GM19463 (cell line): ENCODE data around the gene SFMBT2.

Source experiments
- ATAC-seq: cut with Tn5 transposase; IDR thresholded peaks from one replicate; pipeline ENCODE4 v1.9.1; 2021; ENCODE audit warnings: mild to moderate bottlenecking, moderate library complexity; ENCODE audit not compliant: unreplicated experiment

SFMBT2 gene

DNA sequence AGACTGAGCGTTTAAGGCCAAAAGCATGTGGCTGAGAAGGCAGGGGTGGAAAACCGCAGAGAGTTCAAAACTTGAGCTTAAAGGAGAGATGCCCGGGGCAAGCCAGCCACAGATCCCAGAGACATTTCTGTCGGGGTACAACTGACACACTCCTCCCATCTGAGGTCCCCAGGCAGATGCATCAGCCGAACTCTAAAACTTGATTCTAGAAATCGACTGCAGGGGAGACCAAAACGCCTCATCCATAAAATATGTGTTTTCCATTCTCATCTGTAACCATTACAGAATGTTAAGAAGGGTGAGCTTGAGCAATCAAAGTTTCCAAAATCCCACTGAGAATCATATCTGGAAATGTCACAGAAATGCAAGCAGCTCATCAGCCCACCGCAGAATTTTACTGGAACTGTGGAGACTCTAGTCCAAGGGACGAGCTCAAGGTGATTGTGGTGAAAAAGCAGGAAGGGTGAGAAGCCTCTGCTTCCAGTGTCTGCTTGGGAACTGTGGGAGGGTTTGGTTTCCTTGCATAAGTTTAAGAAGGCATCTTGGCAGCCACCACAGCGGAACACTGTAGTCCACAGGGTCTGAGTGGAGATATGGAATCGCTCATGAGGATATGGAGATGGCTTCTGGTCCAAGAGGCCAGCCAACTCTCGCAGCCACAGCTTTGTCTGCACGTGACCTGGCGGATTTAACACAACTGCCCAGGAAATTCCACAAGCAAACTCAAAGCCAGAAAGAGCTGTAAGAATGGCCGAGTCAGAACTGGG, 249.2 kb downstream of the SFMBT2 start:
- ATAC-seq: no peak

DNA sequence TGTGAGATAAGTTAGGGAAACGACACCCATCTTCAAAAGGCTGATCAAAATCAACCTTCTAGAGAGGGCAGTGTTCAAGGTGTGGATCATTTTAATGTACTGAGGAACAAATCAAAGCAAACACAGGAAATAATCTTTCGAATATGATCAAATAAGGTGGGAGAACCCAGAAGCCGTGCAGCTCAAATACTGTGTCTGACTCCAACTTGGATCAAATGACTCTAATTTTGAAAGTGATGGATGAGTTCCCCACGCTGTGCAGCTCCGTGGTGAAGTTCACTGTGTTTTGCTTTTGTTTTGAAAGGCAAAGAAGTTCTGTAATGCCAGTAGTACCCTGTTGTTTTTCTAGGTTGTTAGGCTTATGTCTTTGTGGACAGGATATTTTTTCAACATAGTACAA, 250.9 kb downstream of the SFMBT2 start:
- ATAC-seq: no peak

DNA sequence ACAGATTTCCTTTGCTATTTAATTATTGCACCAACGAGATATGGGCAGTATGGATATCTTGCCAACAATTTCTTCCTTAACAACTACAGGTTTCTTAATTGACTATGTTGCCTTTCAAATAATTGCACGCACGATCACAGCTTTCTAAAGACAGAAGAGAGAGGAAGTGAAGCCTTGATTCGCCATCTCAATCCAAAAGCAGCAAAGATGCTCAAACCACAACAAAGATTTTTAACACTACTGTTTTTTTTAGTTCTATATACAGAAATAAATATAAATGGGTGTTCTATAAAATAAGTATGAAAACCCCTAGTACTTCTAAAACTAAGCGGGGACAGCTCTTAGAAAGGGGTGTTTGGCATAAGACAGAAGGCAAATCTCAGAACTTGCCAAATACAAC, 251.3 kb downstream of the SFMBT2 start:
- ATAC-seq: no peak

DNA sequence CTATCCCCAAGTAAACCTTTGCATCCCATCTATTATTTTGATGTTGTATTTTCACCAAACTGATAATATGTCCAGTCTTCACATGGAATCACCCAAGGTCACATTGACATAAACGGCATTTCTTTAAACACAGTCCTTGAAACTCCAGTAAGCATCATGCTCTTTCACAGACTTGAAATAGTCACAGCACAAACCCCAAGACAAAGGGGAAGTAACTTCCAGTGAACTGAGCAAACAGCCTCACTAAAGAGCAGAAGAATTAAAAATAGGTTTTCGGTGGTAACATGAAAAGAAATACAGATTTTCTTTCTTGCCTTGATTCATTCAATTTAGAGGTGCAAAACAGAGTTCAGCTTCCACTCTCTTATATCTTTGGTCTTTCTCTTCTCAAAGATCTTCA, 253.7 kb downstream of the SFMBT2 start:
- no peak for ATAC-seq

DNA sequence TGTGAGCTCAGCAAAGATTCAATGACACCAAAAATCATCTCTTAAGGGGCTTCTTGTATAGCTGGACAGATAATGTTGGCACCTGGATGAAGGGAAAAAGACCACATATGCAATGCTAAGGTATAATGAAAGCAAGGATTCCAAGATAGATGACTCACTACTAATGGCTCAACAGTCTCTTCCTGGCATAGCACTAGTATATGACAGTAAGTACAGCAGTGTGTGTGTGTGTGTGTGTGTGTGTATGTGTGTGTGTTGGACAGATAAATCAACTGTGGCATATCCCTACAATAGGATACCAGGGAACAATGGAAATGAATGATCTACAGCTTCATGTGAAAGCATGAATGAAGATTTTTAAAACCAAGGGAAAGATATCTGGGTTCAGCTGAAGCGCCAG, 257.1 kb downstream of the SFMBT2 start:
- no peak for ATAC-seq

DNA sequence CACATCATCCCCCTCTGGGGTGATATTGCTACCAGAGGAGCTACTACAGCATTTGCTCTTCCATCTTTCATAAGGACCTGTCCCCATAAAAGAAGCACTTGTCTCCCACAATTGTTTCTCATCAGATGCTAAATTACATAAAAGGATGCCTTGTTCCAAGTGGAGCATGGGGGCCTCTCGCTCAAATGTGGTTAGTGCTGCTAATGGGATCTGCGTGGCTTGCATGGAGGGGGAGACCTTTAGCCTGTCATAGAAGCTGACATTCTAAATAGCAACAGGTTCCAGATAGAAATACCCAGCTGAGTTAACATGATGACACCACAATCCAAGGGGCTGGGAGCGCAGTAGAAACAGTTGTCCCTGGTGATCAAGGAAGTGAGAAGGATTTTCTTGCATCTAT, 257.9 kb downstream of the SFMBT2 start:
- no peak for ATAC-seq

DNA sequence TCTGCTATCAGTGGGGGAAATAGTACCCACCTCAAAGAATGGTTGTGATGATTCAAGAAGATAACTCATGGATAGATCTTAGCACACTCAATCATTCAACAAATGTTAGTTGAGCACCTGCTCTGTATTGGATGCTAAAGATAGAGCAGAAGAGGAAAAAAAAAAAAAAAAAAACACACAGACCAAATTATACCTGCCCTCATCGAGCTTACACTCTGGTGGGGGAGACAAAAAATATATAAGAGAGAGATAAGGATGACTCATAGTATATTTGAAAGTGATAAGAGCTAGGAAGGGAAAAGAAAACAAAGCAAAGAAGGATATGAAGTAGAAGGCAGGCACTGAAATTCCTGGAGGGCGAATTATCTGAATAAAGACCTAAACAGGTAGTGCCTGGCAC, 258.5 kb downstream of the SFMBT2 start:
- ATAC-seq: no peak

DNA sequence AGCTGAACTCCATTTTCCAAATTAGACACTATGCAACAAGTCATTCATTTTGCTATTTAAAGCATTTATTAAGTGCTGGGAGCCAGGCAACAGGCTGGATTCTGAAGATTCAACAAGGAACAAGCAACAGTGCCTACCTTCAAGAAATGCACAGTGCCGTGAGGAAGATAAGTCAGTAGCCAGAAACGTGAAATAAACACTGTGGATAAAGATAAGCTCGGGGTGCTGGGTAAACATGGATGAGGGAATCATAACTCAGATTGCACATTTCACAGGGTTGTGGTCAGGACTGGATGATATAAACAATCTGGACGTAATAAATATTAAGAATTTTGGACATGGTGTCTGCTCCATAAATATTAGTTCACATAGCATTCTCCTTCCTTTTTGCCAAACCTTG, 259.3 kb downstream of the SFMBT2 start:
- ATAC-seq: no peak

DNA sequence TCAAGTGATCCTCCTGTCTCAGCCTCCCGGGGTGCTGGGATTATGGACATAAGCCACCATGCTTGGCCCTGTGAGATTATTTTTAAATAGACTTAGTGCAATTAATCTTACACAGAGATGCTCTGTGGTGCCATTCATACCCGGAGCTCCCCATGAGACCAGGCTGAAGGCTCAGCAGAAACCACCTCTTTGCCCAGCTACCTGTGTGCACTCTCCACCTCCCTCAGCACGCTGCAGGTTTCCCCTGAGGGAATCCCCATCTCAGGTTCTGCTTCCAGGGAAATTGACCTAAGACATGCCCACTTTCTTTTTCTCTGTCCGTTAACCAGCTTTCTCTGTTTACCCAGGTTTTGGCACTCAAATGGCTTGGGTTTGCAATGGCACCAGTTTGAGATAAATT, 260.5 kb downstream of the SFMBT2 start:
- ATAC-seq: no peak

DNA sequence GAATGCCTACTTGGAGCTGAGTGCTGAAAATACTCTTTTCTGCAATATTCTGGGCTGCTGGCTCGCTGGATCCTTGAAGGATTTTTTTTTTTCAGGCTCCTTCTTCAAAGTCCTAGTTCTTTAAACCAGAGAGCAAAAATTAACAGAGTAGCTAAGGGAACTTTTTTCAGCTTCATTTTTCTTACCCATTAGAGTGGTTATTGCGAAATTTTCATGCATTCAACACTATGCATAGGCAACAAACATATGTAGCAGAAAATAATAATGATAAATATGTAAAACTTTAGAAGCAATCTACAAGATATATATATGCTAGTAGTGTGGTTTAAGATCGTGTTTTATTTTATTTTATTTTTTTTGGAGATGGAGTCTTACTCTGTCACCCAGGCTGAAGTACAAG, 264.6 kb downstream of the SFMBT2 start:
- ATAC-seq: no peak

DNA sequence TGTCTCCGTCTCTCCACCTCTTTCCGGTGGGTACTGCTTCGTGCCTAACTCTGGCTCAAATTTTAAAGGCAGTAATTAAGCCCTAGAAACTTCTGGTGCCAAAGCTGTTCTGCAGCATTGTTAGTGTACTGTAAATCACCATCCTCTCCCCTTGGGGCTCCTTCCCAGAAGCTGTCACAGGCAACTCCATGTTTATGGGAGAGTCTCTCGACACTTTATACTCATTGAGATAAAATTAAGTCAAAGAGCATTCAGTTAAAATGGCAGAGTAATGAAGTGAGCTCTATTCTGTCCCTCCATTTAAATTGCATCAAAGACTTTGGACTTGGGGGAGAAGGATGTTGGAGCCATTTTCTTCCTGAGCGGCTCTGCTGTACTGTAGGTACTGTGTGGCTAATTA, 274.8 kb downstream of the SFMBT2 start:
- ATAC-seq: no peak

DNA sequence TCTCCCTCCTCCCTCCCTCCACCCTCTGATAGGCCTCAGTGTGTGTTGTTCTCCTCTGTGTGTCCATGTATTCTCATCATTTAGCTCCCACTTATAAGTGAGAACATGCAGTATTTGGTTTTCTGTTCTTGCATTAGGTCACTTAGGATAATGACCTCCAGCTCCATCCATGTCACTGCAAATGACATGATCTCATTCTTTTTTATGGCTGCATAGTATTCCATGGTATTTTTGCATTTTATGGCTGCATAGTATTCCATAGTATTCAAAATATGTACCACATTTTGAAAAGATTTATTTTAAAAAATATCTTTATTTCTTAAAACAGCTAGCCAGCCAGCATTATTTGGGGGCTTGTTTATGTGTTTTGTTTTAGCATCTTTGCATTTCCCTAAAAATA, 275.6 kb downstream of the SFMBT2 start:
- no peak for ATAC-seq

DNA sequence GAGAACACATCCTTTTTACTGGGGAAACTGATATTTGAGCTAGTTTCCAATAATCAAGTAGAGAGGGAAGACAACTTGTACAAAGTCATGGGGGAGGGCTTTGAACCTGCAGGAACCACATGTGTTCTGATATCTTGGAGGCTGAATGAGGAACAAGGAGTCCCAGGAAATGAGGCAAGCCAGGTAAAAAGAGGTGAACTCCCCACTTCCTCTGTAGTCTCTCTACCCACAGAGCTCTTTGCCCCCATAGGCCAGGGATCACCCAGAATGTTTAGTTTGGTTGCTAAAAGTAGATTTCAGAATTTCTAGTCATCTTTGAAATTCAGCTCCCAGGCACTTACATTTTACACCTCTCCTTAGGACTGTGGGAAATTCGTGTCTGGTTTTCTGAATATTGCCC, 276.4 kb downstream of the SFMBT2 start:
- ATAC-seq: no peak

DNA sequence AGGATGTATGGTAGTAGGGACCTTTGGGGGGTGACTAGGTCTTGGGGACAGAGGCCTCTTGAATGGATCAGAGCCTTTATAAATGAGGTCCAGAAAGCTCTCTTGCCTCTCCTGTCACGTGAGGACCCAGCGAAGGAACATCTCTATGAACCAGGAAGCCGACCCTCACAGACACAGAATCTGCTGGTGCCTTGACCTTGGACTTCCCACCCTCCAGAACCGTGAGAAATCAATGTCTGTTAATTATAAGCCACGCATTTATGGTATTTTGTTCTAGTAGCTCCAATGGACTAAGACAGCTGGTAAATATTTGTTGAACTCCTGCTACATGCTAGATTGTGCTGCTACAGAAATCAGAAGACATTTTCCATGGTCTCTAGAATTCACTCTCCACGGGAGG, 276.9 kb downstream of the SFMBT2 start:
- no peak for ATAC-seq

DNA sequence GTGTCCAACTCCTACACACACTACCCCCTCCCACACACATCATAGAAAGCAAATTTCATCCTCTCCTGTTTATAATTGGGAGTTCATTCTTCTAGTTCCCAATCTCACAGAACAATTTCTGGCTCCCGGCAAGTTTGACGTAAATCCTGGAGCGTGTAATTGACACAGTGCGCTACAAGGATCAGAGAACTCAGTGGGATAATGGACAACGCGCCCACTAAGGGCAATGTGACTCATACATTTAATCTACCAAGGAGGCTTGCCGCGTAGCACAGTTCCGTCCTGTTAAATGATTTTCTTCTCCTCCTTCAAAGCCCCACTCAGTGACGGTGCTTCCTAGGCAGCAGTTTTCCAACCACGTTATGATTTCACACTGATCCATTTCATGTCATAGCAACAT, 277.6 kb downstream of the SFMBT2 start:
- ATAC-seq: no peak

DNA sequence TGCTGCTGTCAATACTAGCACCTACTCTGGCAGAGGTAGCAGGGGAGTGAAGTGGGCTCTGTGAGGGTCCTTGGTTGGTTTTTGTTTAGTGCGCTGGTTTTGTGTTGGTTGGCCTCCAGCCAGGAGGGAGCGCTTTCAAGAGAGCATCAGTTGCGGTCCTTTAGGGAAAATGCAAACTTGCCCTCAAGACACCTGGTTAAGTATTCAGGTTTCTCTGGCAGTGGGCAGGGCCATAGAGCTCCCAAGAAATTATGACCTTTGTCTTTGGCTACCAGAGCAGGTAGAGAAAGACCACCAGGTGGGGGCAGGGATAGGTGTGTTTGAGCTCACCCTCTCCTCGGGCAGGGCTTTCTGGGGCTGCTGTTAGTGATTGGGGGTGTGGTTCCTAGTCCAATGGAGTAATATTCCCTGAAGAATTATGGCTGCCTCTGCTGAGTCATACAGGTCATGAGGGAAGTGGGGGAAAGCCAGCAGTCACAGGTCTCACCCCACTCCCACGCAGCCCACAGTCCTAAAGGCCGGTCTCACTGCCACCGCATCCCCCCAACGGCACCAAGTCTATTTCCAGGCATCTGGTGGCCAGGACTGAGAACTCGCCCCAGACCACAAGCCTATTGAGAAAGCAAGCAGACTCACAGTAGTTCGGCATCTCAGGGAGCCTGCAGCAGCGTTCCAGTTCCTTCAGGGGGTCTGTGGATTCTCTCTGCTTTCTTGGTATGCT, 280.5 kb downstream of the SFMBT2 start:
- ATAC-seq: no peak

DNA sequence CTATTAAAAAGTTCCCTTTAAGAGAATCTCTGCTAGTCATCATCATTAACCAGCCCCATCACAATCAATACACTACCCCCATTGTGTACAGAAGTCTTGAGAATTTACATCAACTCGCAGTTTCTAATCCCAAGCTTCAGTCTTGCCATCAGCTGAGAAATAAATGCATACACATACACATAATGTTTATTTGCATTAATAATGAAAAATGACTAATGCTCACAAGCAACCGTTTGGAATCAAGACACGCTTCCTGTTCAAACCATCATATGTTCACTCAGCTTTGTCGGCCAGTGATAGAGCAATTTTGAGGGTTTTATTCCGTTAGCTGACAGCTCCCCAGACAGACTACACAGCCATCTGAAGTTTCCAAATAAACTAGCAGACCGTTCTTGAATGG, 287.1 kb downstream of the SFMBT2 start:
- no peak for ATAC-seq

DNA sequence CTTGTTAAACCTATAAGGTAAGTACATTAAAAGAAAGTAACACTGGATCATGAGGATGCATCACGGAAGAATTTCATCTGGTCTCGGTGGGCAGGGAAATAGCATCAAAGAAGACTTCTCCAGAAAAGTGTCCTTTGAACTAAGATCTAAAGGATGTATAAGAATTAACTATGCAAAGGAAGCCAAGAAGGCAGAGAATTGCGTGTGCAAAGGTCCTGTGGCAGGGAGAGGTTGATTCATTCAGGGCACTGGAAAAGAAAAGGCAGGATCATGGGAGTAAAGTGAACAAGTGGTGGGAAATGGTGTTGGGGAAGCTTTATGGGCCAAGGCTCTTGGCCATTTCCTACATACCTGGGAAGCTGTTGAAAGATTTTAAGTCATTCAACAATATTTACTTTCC, 288.3 kb downstream of the SFMBT2 start:
- no peak for ATAC-seq

DNA sequence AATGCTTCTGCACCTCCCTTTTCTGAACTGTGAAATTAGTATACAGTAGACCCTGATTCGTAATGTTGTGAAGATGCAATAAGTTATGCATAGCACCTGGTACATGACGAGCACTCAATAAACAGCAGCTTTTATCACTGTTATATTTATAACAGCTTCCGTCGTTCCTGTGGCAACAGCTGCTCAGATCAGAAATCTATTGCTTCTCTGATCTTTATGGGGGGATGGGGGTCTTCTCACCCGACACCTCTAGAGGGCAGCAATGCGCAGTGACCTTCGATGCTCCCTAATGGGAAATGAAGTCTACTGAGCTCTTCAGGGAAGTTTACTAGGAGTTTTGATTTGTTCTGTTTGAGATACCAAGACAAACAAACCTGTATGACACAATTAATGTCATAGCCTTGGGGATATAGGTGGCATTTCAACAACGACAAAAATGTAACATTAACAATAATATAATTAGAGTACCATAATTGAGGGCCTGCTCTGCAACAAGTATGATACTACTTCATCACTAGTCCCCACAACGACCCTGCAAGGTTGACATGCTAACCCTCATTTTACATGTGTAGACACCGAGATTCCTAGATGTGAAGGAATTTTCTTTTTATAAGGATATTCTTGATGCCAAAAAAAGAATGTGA, 289.6 kb downstream of the SFMBT2 start:
- ATAC-seq: peak; percentile 76

DNA sequence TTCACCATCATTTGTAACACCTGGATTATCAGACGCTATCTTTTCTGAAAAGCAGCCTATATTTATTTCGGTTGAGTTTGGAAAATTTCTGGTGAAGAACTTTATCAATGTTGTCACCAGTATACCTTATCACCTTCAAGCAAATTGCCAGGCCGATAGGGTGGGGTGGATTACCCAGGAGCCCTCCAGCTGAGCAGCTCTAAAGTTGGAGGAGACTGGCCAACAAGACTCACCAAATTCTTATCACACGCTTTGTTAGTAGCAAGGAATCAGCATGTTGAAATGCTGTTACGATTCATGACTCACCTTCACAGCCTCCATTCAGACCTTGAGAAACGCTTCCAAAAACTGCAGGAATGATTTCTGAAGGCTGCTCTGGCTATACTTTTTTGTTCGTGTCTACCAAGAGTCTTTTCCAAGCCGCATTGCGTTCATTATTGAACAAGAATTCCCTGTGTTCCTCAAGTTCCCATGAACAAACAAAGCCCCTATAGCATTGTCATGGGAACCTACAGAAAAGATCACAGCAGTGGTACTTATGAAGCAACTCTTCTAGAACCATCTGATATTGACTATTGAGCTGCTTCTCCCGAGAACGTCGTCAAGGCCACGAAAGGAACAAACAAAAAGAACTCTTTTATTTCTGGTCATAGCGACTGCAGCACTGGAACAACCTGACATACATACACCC, 291.4 kb downstream of the SFMBT2 start:
- ATAC-seq: no peak

DNA sequence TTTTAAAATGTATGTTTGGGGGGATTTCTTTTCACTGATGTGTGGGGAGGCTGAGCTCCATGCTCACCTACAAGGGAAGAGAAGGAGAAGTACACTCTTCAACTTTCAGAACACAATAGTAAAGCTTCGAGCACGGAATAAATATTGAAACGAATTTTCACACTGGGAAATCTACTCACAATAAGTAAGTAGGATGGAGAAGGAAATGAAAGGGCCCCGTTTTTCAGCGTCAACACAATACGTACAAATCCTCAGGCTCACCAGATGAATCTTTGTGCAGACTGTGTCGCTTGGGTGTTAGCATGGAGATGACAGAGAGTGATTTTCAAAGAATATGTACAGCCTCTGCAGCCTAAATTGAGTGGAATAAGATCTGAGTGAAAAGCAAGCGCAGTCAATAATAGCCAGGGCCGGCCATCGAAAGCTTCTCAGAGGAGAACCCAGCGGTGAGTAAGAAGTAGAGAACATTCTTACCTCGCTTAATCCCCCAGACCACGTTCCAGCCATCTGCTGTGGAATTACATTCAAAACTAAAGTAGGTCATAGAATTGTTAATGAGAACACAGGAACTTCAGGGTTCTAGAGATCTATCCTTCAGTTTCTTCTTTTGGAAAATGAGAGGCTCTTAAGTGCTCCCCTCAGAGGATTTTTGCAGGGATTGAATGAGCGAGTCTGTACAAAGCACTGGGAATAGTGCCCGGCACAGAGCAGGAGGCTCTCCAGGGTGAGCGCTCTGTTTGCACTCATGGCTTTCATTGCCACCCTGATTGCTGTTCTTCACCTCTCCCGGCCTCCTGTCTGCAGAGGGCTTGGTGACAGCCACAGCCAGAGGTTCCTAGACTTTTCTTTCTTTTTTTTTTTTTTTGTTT, 292.8 kb downstream of the SFMBT2 start:
- no peak for ATAC-seq
